GM12865 (cell line): Measurements from ENCODE around the gene PIM3.

Experiments used
- DNase-seq: peaks from one replicate; pipeline ENCODE4 v3.0.0; 2010; ENCODE audit warnings: low read depth
- H3K4me3 ChIP-seq: 2 replicates; pipeline ENCODE4 v1.5.1; 2011; ENCODE audit warnings: mild to moderate bottlenecking, low read depth, low read length, control low read depth
- CTCF ChIP-seq: IDR thresholded peaks from 2 replicates; pipeline ENCODE4 v1.5.1; 2011; ENCODE audit warnings: low read length, control low read depth, low read depth, inconsistent platforms; ENCODE audit not compliant: insufficient read depth; ENCODE audit errors: missing control alignments

The PIM3 gene

GRCh38 chr22:49948958-49949913, 11.3 kb upstream of the PIM3 start:
- TF ChIP-seq CTCF: no peak
- DNase-seq: no peak
- no peak overlapping the region for H3K4me3 ChIP-seq

- no peak for DNase-seq
- no peak for TF ChIP-seq CTCF
- no peak overlapping the region for H3K4me3 ChIP-seq
Observed at GRCh38 chr22:49949914-49950292, 10.7 kb upstream of the PIM3 start.

GRCh38 chr22:49950396-49950994, 10.1 kb upstream of the PIM3 start:
- no peak for TF ChIP-seq CTCF
- no peak for DNase-seq
- H3K4me3 ChIP-seq: no peak overlapping the region

- TF ChIP-seq CTCF: no peak
- DNase-seq: no peak
Observed at GRCh38 chr22:49951000-49951677, 9.4 kb upstream of the PIM3 start.

GRCh38 chr22:49951678-49951985, 8.9 kb upstream of the PIM3 start:
- no peak for TF ChIP-seq CTCF
- DNase-seq: no peak
- no peak overlapping the region for H3K4me3 ChIP-seq

More at GRCh38 chr22:49951000-49951677, 9.4 kb upstream of the PIM3 start:
- H3K4me3 ChIP-seq: no peak overlapping the region

GRCh38 chr22:49951986-49952896, 8.3 kb upstream of the PIM3 start:
- no peak for TF ChIP-seq CTCF
- no peak for DNase-seq
- no peak overlapping the region for H3K4me3 ChIP-seq
